ENCODE data around the gene MACROD2.

DNA sequence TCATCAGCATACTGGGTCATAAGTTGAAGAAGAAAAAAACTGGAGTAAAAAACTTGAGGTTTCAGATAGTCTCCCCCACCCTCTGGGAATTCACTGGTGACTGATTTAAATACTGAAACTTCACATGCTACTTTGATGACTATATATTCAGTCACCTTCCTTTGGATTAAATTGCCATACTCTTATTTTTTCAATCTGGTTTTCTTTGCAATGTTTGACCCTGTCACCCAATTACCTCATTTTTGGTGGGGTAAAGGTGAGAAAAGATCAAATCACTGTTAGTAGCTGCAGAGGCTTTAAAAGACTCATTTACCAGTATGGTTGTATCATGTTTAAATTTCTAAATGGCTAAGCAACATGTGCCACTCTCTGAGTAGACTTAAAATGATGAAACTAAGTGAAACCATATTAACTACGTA lies 1204.8 kb downstream of the MACROD2 start:
- TF ChIP-seq POLR2A (IDR thresholded peaks at IDR 0.05; ENCODE audit: low read length) (no peak), EP300 (IDR thresholded peaks at IDR 0.05) (no peak), RFX5 (IDR thresholded peaks at IDR 0.05) (no peak), RCOR1 (IDR thresholded peaks at IDR 0.05; ENCODE audit: low read depth, low read length) (no peak), CEBPB (IDR thresholded peaks at IDR 0.05) (no peak), ESRRA (IDR thresholded peaks at IDR 0.05; ENCODE audit: borderline replicate concordance, low read length) (no peak), HOXB13 (CRISPR knock-in tag; IDR thresholded peaks at IDR 0.05; ENCODE audit: low read depth) (no peak), NR3C1 (IDR thresholded peaks at IDR 0.05) (no peak)
- TF ChIP-seq, protein P1, sequence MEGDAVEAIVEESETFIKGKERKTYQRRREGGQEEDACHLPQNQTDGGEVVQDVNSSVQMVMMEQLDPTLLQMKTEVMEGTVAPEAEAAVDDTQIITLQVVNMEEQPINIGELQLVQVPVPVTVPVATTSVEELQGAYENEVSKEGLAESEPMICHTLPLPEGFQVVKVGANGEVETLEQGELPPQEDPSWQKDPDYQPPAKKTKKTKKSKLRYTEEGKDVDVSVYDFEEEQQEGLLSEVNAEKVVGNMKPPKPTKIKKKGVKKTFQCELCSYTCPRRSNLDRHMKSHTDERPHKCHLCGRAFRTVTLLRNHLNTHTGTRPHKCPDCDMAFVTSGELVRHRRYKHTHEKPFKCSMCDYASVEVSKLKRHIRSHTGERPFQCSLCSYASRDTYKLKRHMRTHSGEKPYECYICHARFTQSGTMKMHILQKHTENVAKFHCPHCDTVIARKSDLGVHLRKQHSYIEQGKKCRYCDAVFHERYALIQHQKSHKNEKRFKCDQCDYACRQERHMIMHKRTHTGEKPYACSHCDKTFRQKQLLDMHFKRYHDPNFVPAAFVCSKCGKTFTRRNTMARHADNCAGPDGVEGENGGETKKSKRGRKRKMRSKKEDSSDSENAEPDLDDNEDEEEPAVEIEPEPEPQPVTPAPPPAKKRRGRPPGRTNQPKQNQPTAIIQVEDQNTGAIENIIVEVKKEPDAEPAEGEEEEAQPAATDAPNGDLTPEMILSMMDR (IDR thresholded peaks at IDR 0.05) = no peak
- TF ChIP-seq, protein P2, sequence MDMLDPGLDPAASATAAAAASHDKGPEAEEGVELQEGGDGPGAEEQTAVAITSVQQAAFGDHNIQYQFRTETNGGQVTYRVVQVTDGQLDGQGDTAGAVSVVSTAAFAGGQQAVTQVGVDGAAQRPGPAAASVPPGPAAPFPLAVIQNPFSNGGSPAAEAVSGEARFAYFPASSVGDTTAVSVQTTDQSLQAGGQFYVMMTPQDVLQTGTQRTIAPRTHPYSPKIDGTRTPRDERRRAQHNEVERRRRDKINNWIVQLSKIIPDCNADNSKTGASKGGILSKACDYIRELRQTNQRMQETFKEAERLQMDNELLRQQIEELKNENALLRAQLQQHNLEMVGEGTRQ (IDR thresholded peaks at IDR 0.05) = no peak
- TF ChIP-seq, protein P3, sequence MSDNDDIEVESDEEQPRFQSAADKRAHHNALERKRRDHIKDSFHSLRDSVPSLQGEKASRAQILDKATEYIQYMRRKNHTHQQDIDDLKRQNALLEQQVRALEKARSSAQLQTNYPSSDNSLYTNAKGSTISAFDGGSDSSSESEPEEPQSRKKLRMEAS (IDR thresholded peaks at IDR 0.05) = no peak

Data from A549 (cell line).